Hepatocyte (in vitro differentiated cells): ENCODE results near the gene SNX17. TPM values are rescaled to one million over a fixed set of nuclear protein-coding genes. Genes with fewer than 3 reads are reported as not detected.
A peak's percentile ranks its signal among the peaks of the same experiment; 100 is the strongest.

Experiments
- DNase-seq: peaks from one replicate; pipeline ENCODE4 v3.0.0-alpha.2; 2016; ENCODE audit warnings: low spot score
- H2AFZ ChIP-seq: fragments of 200-600 bp; sonication (generic); 2 replicates; pipeline ENCODE4 v1.6.0; 2016; ENCODE audit warnings: antibody characterized with exemption, mild to moderate bottlenecking
- H3K27ac ChIP-seq: fragments of 200-600 bp; sonication (generic); 2 replicates; pipeline ENCODE4 v1.5.1; 2016; ENCODE audit warnings: mild to moderate bottlenecking
- H3K27me3 ChIP-seq: fragments of 200-600 bp; sonication (generic); 2 replicates; pipeline ENCODE4 v1.6.1; 2016
- H3K36me3 ChIP-seq: fragments of 200-600 bp; sonication (generic); replicated peaks from 2 replicates; pipeline ENCODE4 v1.5.1; 2016; ENCODE audit warnings: low read depth; ENCODE audit not compliant: insufficient read depth
- H3K4me1 ChIP-seq: fragments of 200-600 bp; sonication (generic); 2 replicates; pipeline ENCODE4 v1.5.1; 2016; ENCODE audit warnings: mild to moderate bottlenecking, moderate library complexity; ENCODE audit not compliant: insufficient read depth
- H3K4me2 ChIP-seq: fragments of 200-600 bp; sonication (generic); 2 replicates; pipeline ENCODE4 v1.6.0; 2016
- H3K4me3 ChIP-seq: fragments of 200-600 bp; sonication (generic); 2 replicates; pipeline ENCODE4 v1.5.1; 2016; ENCODE audit warnings: mild to moderate bottlenecking
- H3K79me2 ChIP-seq: fragments of 200-600 bp; sonication (generic); 2 replicates; pipeline ENCODE4 v1.6.0; 2017; ENCODE audit warnings: mild to moderate bottlenecking
- H3K9me2 ChIP-seq: fragments of 200-600 bp; sonication (generic); replicated peaks from 2 replicates; pipeline ENCODE4 v1.6.0; 2017; ENCODE audit warnings: mild to moderate bottlenecking; ENCODE audit not compliant: insufficient read depth
- H3K9me3 ChIP-seq: fragments of 200-600 bp; sonication (generic); 2 replicates; pipeline ENCODE4 v1.5.1; 2016; ENCODE audit warnings: low read depth, mild to moderate bottlenecking
- H4K20me1 ChIP-seq: fragments of 200-600 bp; sonication (generic); 2 replicates; pipeline ENCODE4 v1.6.0; 2016; ENCODE audit warnings: mild to moderate bottlenecking; ENCODE audit not compliant: insufficient read depth, poor library complexity, severe bottlenecking
- EZH2 ChIP-seq: fragments of 200-600 bp; sonication (generic); IDR thresholded peaks from 2 replicates; pipeline ENCODE4 v1.6.1; 2016; ENCODE audit warnings: antibody characterized with exemption, mild to moderate bottlenecking, borderline replicate concordance
- EZH2phosphoT487 ChIP-seq: fragments of 200-600 bp; sonication (generic); IDR thresholded peaks from one replicate; pipeline ENCODE4 v1.6.1; 2018; ENCODE audit warnings: antibody characterized with exemption, mild to moderate bottlenecking, low read depth, moderate library complexity; ENCODE audit not compliant: unreplicated experiment, severe bottlenecking
- WGBS: methylation state at CpG from one replicate; pipeline ENCODE4 v1.1.6; 2016; ENCODE audit warnings: low lambda C conversion rate; ENCODE audit errors: missing lambda C conversion rate; 5-methylcytosine and 5-hydroxymethylcytosine counted together
- polyA plus RNA-seq: library from polyadenylated mRNA; unstranded; fragments of >200 nt; fragmentation: Nextera tagmentation; extraction: Ambion mirVana; gene quantifications from 2 replicates; pipeline ENCODE4 v1.2.1, GENCODE V29; 2016
- total RNA-seq: library from RNA; depleted of rRNA; stranded (reverse); fragments of >200 nt; gene quantifications from 2 replicates; pipeline ENCODE4 v1.2.3, GENCODE V29; 2014
- TF ChIP-seq, protein P1 (sequence below): fragments of 200-600 bp; sonication (generic); IDR thresholded peaks from 2 replicates; pipeline ENCODE4 v1.5.1; 2016; ENCODE audit warnings: antibody characterized with exemption, mild to moderate bottlenecking; ENCODE audit not compliant: poor library complexity

The SNX17 gene
- total and polyA plus RNA-seq, 2 experiments from 2014 or later = 81.8 to 109 TPM

DNA sequence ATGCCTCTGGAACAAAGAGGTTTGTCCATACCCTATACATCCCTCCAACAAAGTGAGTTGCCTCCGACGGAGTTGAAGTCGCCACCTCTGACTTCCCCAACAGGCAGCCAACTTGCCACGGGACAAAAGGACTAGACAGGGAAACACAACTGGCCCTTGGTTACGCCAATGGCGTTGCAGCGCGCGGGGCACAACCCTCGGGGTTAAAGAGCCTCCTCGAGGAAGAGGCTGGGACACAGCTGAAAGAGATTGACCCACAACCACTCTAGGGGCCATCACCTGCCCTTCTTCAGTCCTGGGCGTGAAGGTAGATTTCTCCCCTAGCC, 14.4 kb upstream of the SNX17 start:
- peak; percentile 59 for DNase-seq
- peak overlapping the region; percentile 98 for H3K27ac ChIP-seq

DNA sequence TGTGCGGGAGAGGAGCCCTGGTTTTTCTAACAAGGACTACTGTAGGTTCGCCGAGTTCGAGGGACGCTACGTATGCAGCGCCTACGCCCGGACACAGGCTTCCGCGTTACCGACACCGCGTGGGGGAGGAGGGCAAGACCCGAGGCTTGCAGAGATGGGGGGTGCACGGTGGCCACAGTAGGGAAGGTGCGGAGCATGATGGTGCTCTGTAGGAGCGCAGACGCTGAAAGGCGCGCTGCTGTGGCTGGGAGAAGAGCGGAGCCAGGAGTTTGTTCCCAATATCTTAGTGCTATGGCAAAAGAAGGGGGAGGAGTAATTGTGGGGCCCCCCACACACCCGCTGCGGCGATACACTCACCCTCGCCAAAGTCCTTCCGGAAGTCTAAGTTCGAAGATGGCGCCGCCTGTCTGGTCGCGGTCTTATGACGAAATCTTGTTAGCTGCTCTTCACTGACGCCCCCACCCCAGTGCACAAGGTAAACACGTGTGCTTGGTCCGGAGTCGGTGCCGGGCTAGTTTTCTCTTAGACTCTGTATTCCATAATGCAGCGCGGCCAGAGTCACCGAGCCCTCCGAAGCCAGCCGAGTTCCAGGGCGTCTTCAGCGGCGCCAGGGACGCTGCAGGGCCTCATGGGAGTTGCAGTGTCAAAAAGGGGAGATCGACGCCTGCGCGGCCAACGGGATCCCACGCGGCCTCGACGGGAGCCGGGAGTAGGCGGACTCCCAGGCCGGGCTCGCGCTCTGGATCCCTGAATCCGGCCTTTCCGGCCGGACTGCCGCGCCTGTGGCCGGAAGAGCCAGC, 13.8 kb upstream of the SNX17 start, which contains the start of gene GTF3C2:
GTF3C2 (minus strand) TSS at position 383 of the 800 bp plus-strand sequence. CDS start 13,210 bp downstream, outside the sequence.
- peaks cover 73% of the 10 kb centered on the region for H3K79me2 ChIP-seq
- WGBS = under 1% methylated on average over 67 of the region's 67 CpGs

More for the DNA sequence above, 14.4 kb upstream of the SNX17 start:
- peak overlapping the region; percentile 87 for H3K4me2 ChIP-seq
- H3K36me3 ChIP-seq = no peaks in the 10 kb centered on the region
- no peaks in the 10 kb centered on the region for H3K27me3 ChIP-seq
- peaks cover 25% of the 10 kb centered on the region for H3K4me1 ChIP-seq
- no peak for TF ChIP-seq EZH2phosphoT487
- H3K79me2 ChIP-seq = peaks cover 75% of the 10 kb centered on the region
- peak overlapping the region; percentile 81 for H3K4me3 ChIP-seq
- H3K9me2 ChIP-seq = no peaks in the 10 kb centered on the region
- H4K20me1 ChIP-seq = no peaks in the 10 kb centered on the region
- peak overlapping the region; percentile 23 for H2AFZ ChIP-seq
- H3K9me3 ChIP-seq = no peaks in the 10 kb centered on the region
- WGBS = 1% methylated on average over 12 of the region's 12 CpGs

DNA sequence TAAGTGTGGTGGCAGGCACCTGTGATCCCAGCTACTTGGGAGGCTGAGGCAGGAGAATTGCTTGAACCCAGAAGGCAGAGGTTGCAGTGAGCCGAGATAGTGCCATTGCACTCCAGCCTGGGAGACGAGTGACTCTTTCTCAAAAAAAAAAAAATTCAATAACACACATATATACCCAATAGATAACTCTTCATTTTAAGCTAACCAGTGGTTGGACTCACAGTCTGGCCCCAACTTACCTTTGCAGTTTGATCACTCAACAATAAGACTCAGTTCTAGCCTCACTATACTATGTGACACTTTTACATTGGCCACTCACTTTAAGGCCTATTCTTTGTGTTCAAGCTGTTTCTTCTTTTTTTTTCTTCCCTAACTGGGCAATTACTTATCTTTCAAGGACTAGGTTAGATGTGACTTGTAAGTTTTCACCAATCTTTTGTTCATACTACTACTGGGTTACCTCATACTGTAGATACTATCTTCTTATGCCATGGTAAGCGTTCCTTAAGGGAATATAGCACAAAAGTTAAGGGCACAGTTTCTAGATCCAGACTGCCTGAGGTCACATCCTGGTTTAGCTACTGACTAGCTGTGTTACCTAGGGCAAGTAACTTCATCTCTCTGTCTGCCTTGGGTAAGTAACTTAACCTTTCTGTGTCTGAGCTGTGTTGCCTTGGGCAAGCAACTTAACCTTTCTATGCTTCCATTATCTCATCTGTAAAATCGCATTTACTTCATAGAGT, 7.6 kb upstream of the SNX17 start:
- H3K36me3 ChIP-seq = no peaks in the 10 kb centered on the region
- H3K9me2 ChIP-seq = no peaks in the 10 kb centered on the region
- TF ChIP-seq, protein P1, sequence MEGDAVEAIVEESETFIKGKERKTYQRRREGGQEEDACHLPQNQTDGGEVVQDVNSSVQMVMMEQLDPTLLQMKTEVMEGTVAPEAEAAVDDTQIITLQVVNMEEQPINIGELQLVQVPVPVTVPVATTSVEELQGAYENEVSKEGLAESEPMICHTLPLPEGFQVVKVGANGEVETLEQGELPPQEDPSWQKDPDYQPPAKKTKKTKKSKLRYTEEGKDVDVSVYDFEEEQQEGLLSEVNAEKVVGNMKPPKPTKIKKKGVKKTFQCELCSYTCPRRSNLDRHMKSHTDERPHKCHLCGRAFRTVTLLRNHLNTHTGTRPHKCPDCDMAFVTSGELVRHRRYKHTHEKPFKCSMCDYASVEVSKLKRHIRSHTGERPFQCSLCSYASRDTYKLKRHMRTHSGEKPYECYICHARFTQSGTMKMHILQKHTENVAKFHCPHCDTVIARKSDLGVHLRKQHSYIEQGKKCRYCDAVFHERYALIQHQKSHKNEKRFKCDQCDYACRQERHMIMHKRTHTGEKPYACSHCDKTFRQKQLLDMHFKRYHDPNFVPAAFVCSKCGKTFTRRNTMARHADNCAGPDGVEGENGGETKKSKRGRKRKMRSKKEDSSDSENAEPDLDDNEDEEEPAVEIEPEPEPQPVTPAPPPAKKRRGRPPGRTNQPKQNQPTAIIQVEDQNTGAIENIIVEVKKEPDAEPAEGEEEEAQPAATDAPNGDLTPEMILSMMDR = no peak
- TF ChIP-seq EZH2phosphoT487 = no peak
- TF ChIP-seq EZH2 = no peak
- DNase-seq = no peak
- no peak overlapping the region for H3K4me3 ChIP-seq
- H3K27ac ChIP-seq = no peak overlapping the region
- no peak overlapping the region for H3K4me2 ChIP-seq
- no peaks in the 10 kb centered on the region for H4K20me1 ChIP-seq
- no peaks in the 10 kb centered on the region for H3K27me3 ChIP-seq
- H3K4me1 ChIP-seq = peaks cover 7% of the 10 kb centered on the region
- WGBS = over 99% methylated on average over 4 of the region's 4 CpGs
- no peaks in the 10 kb centered on the region for H3K9me3 ChIP-seq
- peaks cover 30% of the 10 kb centered on the region for H3K79me2 ChIP-seq
- no peak overlapping the region for H2AFZ ChIP-seq

More for the DNA sequence above, 13.8 kb upstream of the SNX17 start, which contains the start of gene GTF3C2:
- peaks cover 25% of the 10 kb centered on the region for H3K4me1 ChIP-seq
- no peaks in the 10 kb centered on the region for H3K9me2 ChIP-seq
- TF ChIP-seq EZH2 (no peak), EZH2phosphoT487 (no peak)
- TF ChIP-seq, protein P1 = no peak
- H2AFZ ChIP-seq = peak within 1 kb of the TSS; percentile 23
- H3K36me3 ChIP-seq = no peaks in the 10 kb centered on the region
- peak within 1 kb of the TSS; percentile 87 for H3K4me2 ChIP-seq
- H4K20me1 ChIP-seq = no peaks in the 10 kb centered on the region
- H3K4me3 ChIP-seq = peak within 1 kb of the TSS; percentile 81
- peak; percentile 97 for DNase-seq
- no peaks in the 10 kb centered on the region for H3K27me3 ChIP-seq
- H3K9me3 ChIP-seq = no peaks in the 10 kb centered on the region
- peak within 1 kb of the TSS; percentile 98 for H3K27ac ChIP-seq

DNA sequence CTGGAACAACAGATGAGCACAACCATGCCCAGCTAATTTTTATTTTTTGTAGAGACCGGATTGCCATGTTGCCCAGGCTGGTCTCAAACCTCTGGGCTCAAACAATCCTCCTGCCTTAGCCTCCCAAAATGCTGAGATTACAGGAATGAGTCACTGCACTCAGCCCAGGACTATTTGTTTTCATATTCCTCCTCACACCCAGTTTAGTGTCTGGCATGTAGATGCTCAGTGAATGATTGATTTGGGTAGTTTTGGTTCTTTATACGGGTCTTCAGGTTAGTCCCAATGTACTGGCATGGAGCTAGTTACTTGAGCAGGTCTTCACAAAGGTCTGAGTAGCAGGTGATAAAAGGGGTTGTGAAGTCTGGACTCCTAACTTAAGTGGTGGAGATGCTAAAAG, 6.5 kb upstream of the SNX17 start:
- WGBS = 98% methylated on average over 2 of the region's 2 CpGs
- H3K79me2 ChIP-seq = peaks cover 32% of the 10 kb centered on the region

More for the DNA sequence above, 6.5 kb upstream of the SNX17 start:
- TF ChIP-seq, protein P1 = no peak
- TF ChIP-seq EZH2 (no peak), EZH2phosphoT487 (no peak)
- Histone ChIP-seq H2AFZ (no peak overlapping the region), H3K4me3 (no peak overlapping the region), H3K9me2 (no peaks in the 10 kb centered on the region), H3K27me3 (no peaks in the 10 kb centered on the region), H3K4me2 (no peak overlapping the region), H3K27ac (no peak overlapping the region), H3K36me3 (no peaks in the 10 kb centered on the region), H4K20me1 (no peaks in the 10 kb centered on the region), H3K4me1 (peaks cover 5% of the 10 kb centered on the region), H3K9me3 (no peaks in the 10 kb centered on the region)
- no peak for DNase-seq
